Activated gamma-delta T cell treated with Interleukin-2 at 50 U/mL for 16 hours (primary cell): ENCODE results near the gene SYT15B.
"Not testable (repeated sequence)": the region's sequence is repeated elsewhere in the genome, so short reads cannot be mapped to it uniquely, and the experiment has no call there.

Experiments used
- DNase-seq: peaks from one replicate; pipeline ENCODE4 v3.0.0-alpha.2; 2020

The SYT15B gene

GRCh38 chr10:47725047-47725446 lies 38.3 kb downstream of the SYT15B start:
- DNase-seq = not testable (repeated sequence)

- DNase-seq = not testable (repeated sequence)
These were observed 39.3 kb downstream of the SYT15B start for GRCh38 chr10:47724119-47724518.

GRCh38 chr10:47723362-47723761 lies 40.0 kb downstream of the SYT15B start:
- DNase-seq = not testable (repeated sequence)

GRCh38 chr10:47717011-47717769 lies 46.2 kb downstream of the SYT15B start:
- not testable (repeated sequence) for DNase-seq
